GM10266 (cell line): Measurements from ENCODE around the gene FGF3.

Source experiments
- DNase-seq: peaks from one replicate; pipeline ENCODE4 v3.0.0; 2012; ENCODE audit errors: extremely low spot score
- TF ChIP-seq, protein P1 (sequence below): IDR thresholded peaks from 2 replicates; pipeline ENCODE4 v1.5.1; 2012; ENCODE audit warnings: mild to moderate bottlenecking, low read depth; ENCODE audit not compliant: control insufficient read depth, insufficient read depth; ENCODE audit errors: missing control alignments

Gene FGF3

DNA sequence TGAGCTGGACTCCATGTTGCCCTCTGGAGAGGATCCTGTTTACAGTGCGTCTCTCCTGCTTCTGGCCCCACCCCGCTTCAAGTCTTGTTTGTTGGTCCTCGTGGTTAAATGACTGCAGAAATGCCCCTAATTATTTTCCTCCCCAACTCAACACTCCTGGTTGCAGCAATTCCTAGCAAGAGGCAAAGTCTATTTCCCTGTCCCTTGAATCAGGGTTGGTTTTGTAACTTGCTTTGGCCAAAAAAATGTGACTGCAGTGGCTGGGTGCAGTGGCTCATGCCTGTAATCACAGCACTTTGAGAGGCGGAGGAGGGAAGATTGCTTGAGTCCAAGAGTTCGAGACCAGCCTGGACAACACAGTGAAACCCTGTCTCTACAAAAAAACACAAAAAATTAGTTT lies 41.0 kb upstream of the FGF3 start:
- DNase-seq: no peak
- TF ChIP-seq, protein P1, sequence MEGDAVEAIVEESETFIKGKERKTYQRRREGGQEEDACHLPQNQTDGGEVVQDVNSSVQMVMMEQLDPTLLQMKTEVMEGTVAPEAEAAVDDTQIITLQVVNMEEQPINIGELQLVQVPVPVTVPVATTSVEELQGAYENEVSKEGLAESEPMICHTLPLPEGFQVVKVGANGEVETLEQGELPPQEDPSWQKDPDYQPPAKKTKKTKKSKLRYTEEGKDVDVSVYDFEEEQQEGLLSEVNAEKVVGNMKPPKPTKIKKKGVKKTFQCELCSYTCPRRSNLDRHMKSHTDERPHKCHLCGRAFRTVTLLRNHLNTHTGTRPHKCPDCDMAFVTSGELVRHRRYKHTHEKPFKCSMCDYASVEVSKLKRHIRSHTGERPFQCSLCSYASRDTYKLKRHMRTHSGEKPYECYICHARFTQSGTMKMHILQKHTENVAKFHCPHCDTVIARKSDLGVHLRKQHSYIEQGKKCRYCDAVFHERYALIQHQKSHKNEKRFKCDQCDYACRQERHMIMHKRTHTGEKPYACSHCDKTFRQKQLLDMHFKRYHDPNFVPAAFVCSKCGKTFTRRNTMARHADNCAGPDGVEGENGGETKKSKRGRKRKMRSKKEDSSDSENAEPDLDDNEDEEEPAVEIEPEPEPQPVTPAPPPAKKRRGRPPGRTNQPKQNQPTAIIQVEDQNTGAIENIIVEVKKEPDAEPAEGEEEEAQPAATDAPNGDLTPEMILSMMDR: no peak

DNA sequence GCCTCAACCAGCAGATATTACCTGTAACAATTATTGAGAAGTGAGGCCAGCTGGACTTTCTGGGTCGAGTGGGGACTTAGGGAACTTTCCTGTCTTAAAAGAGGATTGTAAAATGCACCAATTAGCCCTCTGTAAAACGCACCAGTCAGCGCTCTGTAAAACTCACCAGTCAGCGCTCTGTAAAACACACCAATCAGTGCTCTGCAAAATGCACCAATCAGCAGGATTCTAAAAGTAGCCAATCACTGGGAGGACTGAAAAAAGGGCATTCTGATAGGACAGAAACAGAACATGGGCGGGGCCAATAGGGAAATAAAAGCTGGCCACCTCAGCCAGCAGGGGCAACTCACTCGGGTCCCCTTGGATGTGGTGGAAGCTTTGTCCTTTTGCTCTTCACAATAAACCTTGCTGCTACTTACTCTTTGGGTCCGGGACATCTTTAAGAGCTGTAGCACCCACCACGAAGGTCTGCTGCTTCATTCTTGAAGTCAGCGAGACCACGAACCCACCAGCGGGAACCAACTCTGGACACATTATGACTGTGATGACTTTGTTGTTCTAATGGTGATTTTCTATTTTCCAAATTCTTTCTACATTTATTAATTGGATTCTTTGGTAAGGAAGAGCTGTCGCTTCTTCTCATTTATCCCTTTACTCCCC lies 40.2 kb upstream of the FGF3 start:
- no peak for DNase-seq
- TF ChIP-seq, protein P1: no peak

DNA sequence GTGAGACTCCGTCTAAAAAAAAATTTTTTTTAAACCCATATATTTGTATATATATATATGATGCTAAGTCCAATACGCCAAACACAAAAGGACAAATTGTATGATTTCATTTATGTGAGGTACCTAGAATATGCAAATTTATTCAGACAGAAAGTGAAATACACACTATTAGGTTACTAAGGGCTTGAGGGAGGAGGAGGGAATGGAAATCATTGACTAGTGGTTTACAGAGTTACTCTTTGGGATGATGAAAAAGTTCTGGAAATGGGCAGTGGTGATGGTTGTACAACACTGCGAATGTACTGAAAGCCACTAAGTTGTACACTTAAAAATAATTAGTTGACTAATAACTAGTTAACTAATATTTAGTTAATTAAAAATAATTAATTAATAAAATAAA lies 36.2 kb upstream of the FGF3 start:
- TF ChIP-seq, protein P1: no peak
- no peak for DNase-seq

DNA sequence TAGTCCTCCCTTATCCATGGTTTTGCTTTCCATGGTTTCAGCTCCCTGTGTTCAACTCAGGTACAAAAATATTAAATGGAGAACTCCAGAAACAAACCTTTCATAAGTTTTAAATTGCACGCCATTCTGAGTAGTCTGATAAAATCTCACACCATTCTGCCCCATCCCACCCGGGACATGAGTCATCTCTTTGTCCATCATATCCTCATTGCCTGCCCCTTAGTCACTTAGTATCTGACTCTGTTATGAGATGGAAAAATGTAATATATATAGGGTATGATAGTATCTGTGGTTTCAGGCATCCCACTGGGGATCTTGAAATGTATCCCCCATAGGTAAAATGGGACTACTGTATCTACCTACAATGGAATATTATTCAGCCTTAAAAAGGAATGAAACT lies 35.5 kb upstream of the FGF3 start:
- TF ChIP-seq, protein P1: no peak
- DNase-seq: no peak

DNA sequence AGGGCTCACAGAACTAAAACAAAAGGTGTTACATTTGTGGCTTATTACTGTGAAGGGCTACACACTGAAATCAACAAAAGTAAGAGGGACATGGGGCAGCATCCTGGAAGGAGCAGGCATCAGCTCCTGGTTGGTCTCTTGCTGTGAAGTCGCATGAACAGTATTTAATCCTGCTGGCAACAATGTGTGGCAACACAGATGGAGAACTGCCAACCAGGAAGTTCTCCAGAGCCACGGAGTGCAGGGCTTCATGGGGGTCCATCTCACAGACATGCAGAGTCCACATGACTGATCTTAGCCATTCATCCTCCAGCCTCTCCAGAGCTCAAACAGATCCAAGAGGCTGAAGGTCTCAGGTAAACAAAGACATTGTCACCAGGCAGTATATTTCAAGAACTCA lies 32.8 kb upstream of the FGF3 start:
- no peak for DNase-seq

DNA sequence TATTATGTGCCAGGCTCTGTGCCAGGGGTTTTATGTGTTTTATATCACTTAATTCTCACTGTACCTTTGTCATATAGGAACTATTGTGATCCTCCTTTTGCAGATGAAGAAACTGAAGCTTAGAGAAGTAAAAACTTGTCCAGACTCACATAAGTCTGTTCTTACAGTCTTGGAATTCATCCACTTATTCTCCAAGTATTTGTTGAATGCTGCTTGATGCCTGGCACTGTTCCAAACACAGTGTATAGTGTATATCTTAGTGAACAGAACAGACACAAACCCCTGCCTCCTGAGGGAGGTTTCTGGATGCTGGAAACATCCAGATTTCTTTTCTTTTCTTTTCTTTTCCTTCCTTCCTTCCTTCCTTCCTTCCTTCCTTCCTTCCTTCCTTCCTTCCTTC lies 29.0 kb upstream of the FGF3 start:
- TF ChIP-seq, protein P1: no peak
- DNase-seq: no peak

More for the DNA sequence above, 32.8 kb upstream of the FGF3 start:
- TF ChIP-seq, protein P1: no peak

- TF ChIP-seq, protein P1: no peak
- no peak for DNase-seq
Measured at GRCh38 chr11:69844396-69844795, 25.2 kb upstream of the FGF3 start.
